Hepatic stellate cell (primary cell): Measurements from ENCODE around the gene TAX1BP1.

Experiments
- DNase-seq: peaks from one replicate; pipeline ENCODE4 v3.0.0; 2011; ENCODE audit warnings: low spot score

The TAX1BP1 gene

DNA sequence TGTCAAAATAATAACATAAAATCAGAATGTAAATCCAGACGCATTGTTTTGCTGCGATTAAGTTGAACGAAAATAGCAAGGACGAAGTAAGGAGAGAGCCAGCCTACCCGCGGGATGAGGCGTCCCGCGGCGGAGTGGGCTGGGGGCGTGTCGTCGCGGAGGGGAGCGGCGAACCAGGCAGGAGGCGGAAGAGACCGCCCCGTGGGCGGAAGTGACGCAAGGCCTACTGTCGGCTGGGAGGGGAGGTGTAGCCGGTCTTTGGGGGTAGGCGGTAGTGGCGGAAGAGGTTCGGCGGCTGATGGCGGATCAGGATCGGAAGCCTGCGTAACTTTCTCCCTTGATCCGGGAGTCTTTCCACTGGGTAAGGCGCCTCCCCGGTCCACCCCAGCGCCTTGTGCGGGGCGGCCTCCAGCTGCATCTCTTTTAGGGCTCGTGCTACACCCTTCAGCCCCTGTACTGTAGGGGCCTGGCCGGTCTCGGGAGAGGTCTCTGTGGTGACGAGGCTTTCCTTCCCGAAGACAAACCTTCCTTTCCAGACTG, at the start of gene TAX1BP1:
Gene TAX1BP1, plus strand, starts transcription at position 254 of the 540 bp plus-strand sequence. CDS start 8,363 bp downstream, outside the sequence.
- DNase-seq = peak; percentile 91

DNA sequence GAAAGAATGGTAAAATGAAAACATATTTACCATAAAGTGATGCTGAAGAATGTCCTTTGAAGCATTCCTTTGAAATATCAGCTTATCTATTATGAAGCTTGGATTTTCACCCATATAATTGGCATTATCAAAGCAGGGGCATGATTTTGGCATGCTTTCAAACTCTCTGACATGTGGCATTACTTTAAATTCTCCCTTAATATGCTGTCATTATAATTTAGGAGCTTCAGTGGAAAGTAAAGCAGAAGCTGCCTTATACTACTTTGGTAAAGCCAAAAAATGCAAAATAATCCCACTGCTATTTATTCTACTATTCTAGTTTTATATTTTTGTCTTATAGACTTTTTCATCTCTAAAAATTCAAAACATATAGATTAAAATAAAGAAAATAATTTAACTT, 49.3 kb upstream of the TAX1BP1 start:
- no peak for DNase-seq

DNA sequence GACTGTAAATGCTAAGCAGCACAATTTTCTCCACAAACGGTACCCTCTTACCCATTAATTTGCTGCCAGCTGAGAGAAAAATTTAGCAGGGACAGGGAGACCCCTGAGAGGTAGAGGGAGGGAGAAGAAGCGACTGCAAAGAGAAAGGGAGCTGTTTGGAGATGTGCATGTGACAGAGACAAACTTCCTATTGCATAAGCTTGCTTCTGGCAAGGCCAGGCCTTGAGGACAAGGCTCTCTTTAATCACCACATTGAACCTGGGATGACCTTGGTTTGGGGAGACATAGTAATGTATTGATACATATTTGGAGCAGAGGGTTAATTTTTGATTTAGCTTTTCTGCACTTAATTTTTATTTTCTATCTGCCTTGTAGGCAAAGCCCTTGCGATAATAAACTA, 46.2 kb upstream of the TAX1BP1 start:
- no peak for DNase-seq

DNA sequence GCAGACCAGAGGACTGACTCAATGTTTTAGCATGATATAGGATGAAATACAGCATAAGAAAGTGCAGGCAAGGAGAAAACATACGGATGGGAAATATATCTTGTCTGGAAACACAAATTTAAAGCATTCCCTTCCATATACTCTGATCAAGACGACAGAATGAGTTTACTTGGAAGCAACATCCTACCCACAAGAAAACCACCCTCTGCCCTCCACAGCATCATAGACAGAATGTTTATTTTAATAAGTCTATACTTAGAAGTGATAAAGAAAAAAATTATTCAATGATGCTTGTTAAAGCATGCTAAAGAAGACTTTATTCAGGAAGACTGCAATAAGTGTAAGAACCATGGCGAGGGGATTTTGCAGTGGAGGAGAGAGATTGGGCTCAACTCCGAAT, 44.9 kb upstream of the TAX1BP1 start:
- DNase-seq = peak; percentile 24

DNA sequence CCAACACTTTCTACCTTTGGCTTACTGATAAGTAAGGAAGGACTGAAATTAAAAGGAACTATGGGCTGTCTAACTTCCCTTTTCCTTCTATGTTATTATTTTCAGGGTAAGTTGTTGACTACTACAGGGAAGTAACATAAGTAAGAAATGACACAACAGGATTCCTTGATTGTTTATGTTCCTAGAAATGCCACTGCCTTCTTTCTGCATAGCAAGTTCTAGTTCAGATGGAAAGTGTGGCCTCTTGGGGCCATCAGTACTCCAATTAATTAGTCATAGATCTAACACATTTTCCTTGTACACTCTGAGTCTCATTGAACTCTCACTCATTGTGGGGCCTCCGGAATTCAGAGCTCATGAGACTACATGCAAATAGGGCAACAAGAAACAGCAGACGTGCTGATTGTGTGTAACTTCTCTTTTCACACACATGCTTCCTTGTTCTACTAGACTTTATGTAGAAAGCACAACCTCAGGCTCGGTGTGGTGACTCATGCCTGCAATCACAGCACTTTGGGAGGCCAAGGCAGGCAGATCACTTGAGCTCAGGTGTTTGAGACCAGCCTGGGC, 42.0 kb upstream of the TAX1BP1 start:
- no peak for DNase-seq

DNA sequence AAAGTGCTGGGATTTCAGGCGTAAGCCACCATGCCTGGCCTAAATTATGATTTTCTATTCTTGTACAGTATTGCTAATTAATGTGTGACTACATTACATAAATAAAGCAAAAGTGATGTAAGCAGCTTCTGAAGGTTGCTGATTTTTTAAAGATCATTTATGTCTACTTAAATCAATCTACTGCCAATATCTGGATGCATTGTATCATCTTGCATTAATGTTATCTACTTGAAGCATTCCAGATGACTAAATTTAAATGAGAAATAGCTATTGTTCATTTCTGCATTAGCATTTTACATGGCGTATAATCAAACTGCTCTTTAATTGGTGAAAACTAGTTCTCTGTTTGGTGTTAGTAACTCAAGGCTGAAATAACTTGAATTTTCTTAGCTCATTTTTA, 40.2 kb upstream of the TAX1BP1 start:
- no peak for DNase-seq

DNA sequence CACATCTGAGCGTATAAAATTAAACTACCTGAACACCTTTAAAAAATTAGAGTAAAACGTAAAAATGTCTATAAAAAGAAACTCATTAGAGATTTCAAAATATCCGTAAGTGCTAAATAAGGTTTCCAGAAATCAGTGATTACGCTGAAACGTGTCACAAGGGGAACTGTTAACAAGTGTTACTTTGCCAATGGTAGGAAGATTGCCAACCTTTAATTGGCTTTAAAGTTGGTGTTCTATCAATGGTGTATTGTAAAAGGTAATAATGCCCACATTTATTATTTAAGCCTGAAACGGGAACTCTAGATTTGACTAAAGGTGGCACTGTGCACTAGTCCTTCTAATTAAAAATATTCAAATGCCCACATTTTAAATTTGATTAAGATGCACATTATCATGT, 39.5 kb upstream of the TAX1BP1 start:
- DNase-seq = no peak

DNA sequence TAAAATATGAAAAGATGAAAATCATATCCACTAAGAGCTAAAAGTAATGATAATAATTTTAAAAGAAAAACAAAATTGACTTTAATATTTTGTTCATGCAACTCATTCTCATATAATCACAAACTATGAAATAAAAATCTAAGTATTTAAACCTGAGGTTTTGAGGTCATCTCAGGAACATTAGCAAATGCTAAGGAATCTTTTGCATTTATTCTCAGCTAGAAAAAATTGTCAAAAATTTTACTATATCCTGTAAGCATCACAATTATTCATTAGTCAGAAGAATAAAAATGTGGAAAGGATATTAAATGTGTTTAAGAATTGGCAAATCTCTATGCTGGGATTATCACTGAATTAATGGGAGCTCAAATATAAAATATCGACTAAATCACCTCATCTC, 36.8 kb upstream of the TAX1BP1 start:
- DNase-seq = no peak

DNA sequence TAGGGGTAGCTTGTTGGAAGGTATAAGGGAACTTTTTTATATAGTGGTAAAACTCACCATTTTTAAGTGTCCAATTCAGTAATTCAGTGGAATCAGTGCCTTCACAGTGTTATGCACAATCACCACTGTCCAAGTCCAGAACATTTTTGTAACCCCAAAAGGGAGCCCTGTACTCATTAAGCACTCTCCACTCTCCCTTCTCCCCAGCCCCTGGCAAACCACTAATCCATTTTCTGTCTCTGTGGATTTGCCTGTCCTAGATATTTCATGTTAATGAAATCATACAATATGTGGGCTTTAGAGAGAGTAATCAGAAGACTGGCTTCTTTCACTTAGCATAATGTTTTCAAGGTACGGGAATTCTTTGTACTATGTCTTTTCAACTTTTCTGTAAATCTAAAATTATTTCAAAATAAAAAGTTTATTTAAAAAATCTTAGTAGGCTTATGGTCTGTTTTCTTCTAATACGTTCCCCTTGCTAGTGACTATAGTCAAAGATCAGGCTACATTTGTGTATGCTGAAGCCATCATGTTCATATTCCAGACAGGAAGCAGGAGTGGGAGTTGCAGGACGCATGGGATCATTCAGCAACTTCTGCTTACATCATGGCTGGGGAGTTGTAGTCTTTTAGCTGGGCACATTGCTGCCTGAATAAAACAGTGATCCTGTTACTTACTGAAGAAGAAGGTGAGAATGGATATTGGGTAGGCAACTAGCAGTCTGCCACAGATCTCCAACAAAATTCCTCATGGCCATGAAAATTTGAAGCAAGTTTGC, 35.4 kb upstream of the TAX1BP1 start:
- DNase-seq = no peak

DNA sequence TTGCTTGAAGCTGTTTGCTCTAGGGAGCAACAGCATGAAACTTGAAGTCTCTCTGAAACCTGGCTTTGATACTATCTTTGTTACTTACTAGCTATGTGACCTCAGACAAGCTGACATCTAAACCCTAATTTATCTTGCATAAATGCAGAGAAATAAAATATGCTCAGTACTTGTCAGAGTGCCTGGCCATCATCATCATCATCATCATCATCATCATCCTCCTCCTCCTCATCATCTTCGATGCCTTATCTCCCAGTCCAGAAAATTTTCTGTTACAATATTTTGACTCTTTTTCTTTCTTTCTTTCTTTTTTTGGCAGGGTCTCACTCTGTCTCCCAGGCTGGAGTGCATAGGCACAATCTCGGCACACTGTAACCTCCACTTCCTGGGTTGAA, 34.8 kb upstream of the TAX1BP1 start:
- no peak for DNase-seq

DNA sequence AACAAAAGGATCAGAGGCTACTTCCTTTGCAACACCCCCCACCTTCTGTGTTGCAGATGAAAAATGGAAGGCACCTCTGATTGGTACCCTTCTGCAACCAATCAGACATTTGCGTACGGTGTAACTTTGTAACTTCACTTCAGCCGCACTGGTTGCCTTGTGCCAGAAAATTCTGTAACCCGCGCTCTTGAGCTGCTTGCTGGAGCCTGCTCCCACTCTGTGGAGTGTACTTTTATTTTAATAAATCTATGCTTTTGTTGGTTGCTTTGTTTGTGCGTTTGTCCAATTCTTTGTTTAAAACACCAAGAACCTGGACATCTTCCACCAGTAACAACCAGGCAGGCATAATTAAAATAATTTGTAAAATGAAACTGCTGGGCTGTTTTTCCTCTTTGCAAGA, 31.5 kb upstream of the TAX1BP1 start:
- no peak for DNase-seq

DNA sequence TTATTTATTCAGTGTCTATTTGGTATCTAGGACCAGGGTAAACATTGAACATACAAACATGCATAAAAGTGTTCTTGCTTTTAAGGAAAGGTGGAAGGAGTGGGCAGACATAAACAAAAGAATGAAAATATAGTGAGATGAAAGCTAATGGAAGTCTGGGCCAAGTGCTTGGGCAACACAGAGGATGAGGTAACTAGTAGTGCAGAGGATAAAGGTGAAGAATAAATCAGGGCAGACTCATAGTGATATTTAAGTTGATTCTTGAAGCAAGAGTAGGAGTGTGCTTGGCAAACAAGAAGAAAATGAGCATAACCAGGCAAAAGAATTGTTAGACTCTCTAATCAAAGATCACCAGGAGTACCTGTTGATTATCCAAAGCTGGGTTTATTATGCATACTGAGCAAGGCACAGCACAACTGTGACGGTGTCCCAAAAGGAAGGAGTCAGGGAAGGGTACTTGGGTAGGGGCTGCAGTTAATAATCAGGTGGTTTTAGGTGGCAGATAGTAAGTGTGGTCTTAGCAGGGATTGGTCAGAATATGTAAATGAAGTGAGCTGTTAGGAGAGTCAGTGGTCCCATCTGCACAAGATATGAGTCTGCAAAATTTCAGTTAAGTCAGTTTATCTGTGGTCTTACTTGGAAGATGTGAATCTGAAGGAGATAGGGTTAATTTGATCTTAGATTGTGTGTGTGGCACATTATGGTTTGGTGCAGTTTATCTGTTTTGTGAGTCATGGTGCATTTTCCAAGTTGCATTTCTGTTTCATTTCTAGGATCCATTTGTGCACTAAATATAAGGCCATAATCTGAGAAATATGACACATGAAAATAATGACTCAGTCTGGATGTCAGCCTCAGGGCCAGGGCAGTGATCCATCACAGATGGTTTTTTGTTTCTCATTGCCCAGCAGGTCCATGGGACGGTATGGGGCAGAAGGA, 30.6 kb upstream of the TAX1BP1 start:
- DNase-seq = peak; percentile 79

DNA sequence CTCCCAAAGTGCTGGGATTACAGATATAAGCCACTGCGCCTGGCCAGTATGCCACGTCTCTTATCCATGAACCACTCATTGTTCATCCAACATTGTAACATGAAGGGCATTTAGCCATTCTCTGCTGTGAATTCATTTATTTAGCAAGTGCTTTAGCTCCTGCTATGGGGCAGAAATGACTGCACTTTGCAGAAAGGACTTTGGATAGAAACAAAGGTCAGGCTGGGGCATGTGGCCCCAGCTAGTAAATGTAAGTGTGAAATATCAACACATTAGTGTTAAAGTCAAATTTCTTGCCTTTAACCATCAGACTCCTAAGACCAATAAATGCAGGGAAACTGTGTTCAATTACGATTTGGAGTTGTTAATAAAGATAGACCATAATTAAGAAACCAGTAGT, 27.7 kb upstream of the TAX1BP1 start:
- DNase-seq = no peak

DNA sequence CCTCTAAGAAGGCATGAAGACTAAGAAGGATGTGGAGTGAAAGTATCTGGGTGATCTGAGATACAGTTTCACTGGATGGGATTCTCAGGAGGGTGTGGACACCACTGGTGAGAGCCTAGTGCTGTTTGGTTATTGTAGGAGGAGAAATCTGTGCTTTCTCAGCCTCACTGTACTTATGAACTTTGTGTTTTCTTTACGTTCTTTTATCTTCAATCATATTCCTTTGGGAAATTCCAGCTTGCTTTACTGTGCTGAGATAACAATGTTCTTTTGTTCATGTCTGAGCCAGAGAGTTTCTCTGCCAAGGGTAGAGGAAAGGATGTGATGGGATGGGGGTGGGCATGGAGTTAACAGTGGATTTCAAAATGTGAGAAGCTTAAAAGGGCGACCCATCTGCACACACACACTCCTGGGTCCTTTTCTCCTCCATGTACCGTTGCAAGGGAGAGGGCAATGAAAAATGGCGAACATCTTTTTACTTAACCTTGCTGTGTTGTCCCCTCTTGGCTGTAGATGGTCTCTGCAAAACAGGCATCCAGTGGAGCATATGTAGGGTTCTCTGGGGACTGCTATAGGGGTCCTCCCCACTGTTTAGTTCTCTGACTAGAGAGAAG, 25.0 kb upstream of the TAX1BP1 start:
- no peak for DNase-seq

DNA sequence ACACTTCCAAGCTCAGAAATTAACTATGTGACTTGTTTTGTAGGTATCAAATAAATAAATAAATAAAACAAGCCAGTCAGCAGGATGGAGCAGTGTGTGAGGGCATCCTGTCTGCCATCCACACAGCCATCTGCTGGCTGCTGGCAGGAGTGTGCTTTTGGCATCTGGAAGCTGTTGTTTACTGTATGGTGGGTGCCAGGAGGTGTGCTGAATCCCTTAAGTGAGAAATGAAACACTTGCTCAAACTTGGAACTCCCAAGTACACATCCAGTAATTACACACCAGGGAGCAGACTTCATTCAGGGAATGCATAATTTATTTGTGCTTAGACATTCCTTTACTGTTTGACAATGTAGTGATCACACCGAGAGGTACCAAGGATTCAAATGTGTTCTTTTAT, 16.9 kb upstream of the TAX1BP1 start:
- DNase-seq = no peak

DNA sequence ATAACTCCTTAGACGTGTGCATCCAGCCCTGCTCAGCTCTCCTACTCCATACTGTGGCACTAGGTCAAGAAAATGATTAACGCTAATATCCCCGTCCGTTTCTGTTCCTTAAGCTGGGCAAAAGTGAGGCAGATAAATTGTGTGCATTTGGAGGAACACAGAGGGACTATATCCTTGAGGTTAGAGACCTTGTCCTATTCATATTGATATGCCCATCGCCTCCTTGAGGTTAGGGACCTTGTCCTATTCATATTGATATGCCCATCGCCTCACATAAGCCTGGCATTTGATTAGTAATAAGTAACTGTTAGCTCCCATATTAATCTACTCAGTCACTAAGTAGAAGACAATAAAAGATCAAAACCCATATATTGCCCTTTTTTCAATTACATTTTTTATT, 12.9 kb upstream of the TAX1BP1 start:
- DNase-seq = no peak

DNA sequence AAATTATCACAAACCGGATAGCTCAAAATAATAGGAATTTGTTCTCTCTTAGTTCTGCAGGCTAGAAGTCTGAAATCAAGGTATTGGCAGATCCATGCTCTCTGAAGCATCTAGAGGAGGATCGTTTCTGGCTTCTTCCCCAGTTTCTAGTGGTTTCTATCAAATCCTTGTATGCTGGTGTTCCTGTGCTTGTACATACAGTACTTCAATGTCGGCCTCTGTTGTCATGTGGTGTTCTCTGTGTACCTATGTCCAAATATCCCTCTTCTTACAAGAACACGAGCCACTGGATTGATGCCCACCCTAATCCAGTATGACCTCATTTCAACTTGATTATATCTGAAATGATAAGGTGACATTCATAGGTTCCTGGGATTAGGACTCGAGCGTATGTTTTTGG, 9.8 kb upstream of the TAX1BP1 start:
- DNase-seq = no peak

DNA sequence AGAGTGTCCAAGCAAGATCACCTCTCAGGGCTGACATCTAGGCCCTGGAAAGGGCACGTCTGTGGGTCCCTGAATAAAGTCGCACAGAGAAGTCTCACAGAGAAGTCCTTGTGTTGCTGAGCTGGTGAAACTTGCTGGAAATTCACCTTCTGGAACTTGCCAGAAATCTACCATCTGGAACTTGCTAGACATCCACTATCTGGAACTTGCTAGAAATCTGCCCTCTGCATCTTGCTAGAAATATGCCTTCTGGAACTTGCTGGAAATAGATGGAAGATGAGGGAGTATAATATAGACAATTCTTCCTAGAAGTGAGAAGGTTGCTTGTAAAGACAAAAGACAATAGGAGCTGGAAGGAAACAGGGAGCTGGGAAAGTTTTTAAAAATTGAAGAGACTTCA, 5.4 kb upstream of the TAX1BP1 start:
- DNase-seq = no peak

DNA sequence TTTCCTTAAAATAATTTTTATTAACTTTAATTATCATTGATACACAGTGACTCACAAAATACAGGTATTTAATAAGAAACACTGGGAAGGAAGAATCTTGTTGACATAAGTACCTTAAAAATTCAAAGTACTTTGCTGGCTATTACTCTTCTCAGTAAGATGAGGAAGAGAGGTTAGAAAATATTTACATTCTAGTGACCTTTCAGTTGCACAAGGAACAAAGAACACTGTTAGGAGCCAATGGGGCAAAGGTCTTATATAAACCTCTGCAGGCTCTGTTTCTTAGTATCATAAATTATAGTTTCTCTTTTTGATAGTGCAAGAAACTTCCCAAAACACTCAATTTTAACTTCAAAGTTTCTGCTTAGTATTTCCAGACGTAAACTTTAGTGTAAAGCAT, 4.8 kb upstream of the TAX1BP1 start:
- no peak for DNase-seq

DNA sequence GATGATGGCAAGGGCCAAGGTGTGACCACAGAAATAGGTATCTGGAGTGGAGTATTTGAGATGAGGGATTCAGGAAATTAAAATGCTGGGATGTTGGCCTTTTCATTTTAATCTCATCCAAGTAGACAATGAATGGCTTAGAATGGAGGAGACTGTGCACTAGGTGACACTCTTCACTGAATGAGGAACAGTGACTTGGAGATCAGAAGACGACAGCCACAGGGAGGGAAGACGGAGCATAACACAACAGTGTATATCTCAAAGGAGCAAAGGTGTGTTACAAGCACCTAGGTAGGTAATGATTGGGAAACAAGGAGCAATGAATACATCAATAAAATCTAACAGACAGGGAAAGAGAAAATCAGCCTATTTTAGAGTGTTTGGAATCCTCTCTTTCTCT, 4.1 kb upstream of the TAX1BP1 start:
- no peak for DNase-seq

DNA sequence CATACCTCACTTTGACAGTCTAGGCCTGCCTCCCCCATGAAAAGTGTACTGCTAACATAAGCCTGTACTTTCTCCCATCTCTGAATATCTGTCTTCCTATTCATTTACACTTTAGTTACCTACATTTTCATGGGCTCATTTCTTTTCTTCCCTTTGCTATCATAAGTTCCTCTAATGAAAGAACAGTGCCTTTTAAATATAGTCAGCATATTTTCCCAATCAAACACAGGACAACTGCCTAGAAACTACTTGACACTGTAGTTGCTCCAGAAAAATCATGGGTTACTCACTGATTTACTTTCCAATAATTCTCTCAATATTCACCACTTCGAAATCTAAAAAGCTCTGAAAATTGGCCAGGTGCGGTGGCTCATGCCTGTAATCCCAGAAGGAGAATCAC, 2.8 kb upstream of the TAX1BP1 start:
- no peak for DNase-seq

DNA sequence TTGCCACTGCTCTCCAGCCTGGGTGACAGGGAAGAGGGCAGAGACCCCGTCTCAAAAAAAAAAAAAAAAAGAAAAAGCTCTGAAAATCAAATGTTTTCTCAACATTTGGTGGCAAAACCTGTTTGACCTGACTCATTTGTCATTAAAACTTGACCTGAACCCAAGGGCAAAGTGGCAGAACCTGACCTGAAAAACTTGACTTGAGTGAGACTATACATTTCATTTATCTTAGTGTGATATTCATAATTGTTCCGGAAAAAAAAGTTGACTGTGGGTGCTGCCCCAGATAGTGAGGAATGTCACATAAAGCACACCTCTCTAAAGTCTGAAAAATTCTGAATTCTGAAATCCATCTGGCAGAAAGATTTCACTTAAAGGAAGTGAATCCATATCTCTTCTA, 2.3 kb upstream of the TAX1BP1 start:
- DNase-seq = no peak
